Uterus (tissue), 4 donors: ENCODE measurements around the gene SERGEF. TPM values are rescaled to one million over a fixed set of nuclear protein-coding genes. Genes with fewer than 3 reads are reported as not detected.

Source experiments
- DNase-seq, 2 donors: peaks; one replicate each; pipeline ENCODE4 v3.0.0-alpha.2; 2019 to 2020
- H3K27ac ChIP-seq, 2 donors: fragments of 200-600 bp; sonication (generic); 1 replicate in 1 of 2; 2 replicates in 1 of 2; pipeline ENCODE4 v1.5.1; 2016 to 2018
- H3K27me3 ChIP-seq, 2 donors: fragments of 200-600 bp; sonication (generic); one replicate each; pipeline ENCODE4 v1.5.1; 2018 to 2019; ENCODE audit warnings: control low read depth in 1 of 2
- H3K36me3 ChIP-seq, 2 donors: fragments of 200-600 bp; sonication (generic); one replicate each; pipeline ENCODE4 v1.5.1; 2019; ENCODE audit warnings: control low read depth in 1 of 2
- H3K4me1 ChIP-seq, 2 donors: fragments of 200-600 bp; sonication (generic); one replicate each; pipeline ENCODE4 v1.5.1; 2018 to 2019; ENCODE audit warnings: control low read depth in 1 of 2
- H3K4me3 ChIP-seq, 2 donors: fragments of 200-600 bp; sonication (generic); 1 replicate in 1 of 2; 2 replicates in 1 of 2; pipeline ENCODE4 v1.5.1; 2018 to 2019; ENCODE audit warnings: mild to moderate bottlenecking in 1 of 2
- H3K9me3 ChIP-seq, 2 donors: fragments of 200-600 bp; sonication (generic); one replicate each; pipeline ENCODE4 v1.5.1; 2019; ENCODE audit warnings: control low read depth in 1 of 2
- CTCF ChIP-seq, 4 experiments: fragments of 200-600 bp in 2 of 4; fragments of 450-650 bp in 2 of 4; sonication (generic) in 2 of 4; IDR thresholded peaks; one replicate each; pipeline ENCODE4 v1.5.1; 2016 to 2019; ENCODE audit warnings: antibody characterized with exemption in 4 of 4, mild to moderate bottlenecking in 2 of 4, moderate library complexity in 1 of 4
- POLR2A ChIP-seq, 2 donors: fragments of 450-650 bp; IDR thresholded peaks; one replicate each; pipeline ENCODE4 v1.6.1; 2016; ENCODE audit warnings: antibody characterized with exemption in 2 of 2, mild to moderate bottlenecking in 1 of 2, moderate library complexity in 1 of 2
- intact Hi-C: fragments of 100-400 bp; cut with DNase I; formaldehyde crosslinking; loops from one replicate; pipeline ENCODE4 v1.15.1; 2023; ENCODE audit warnings: low total_unique reads
- total RNA-seq, 4 donors: library from RNA; depleted of rRNA in 3 of 4; stranded (reverse); fragments of >200 nt in 3 of 4; gene quantifications; one replicate each; pipeline versions ENCODE4 v1.1.0 to v1.2.4, GENCODE V29; 2014 to 2023
- donor health status: DM: yes; HTN: yes; CAD: no.

The SERGEF gene
- total RNA-seq, 4 donors from 2014 or later = 12.6 to 64.4 (median 43.7) TPM

GRCh38 chr11:18019650-18020049, 6.8 kb upstream of the SERGEF start:
- Histone ChIP-seq H3K4me3 (no peak overlapping the region), H3K27me3 (no peaks in the 10 kb centered on the region), H3K36me3 (no peaks in the 10 kb centered on the region), H3K27ac (no peak overlapping the region), H3K4me1 (no peaks in the 10 kb centered on the region), H3K9me3 (no peaks in the 10 kb centered on the region)
- no peak for DNase-seq
- intact Hi-C loops = no loop called here
- TF ChIP-seq CTCF (IDR thresholded peaks at IDR 0.05) (no peak), POLR2A (IDR thresholded peaks at IDR 0.05) (no peak)

- no peaks in the 10 kb centered on the region for H3K27me3 ChIP-seq
- H3K9me3 ChIP-seq = no peaks in the 10 kb centered on the region
- no peaks in the 10 kb centered on the region for H3K36me3 ChIP-seq
- intact Hi-C loops = no loop called here
- no peaks in the 10 kb centered on the region for H3K4me1 ChIP-seq
- DNase-seq = no peak
- TF ChIP-seq CTCF (IDR thresholded peaks at IDR 0.05) = no peak
- no peak for TF ChIP-seq POLR2A (IDR thresholded peaks at IDR 0.05)
- no peak overlapping the region for H3K4me3 ChIP-seq
- no peak overlapping the region for H3K27ac ChIP-seq
These were observed 3.9 kb upstream of the SERGEF start for GRCh38 chr11:18016789-18017188.

- intact Hi-C loops = no loop called here
- no peak for TF ChIP-seq CTCF (IDR thresholded peaks at IDR 0.05)
- no peak for TF ChIP-seq POLR2A (IDR thresholded peaks at IDR 0.05)
- Histone ChIP-seq H3K4me1 (no peaks in the 10 kb centered on the region), H3K27ac (no peak overlapping the region), H3K4me3 (no peak overlapping the region), H3K9me3 (no peaks in the 10 kb centered on the region), H3K27me3 (no peaks in the 10 kb centered on the region), H3K36me3 (no peaks in the 10 kb centered on the region)
- DNase-seq = no peak
These were observed 2.0 kb upstream of the SERGEF start for GRCh38 chr11:18014876-18015275.

GRCh38 chr11:18013790-18014507, 1.1 kb upstream of the SERGEF start:
- no peaks in the 10 kb centered on the region for H3K4me1 ChIP-seq
- no peak for TF ChIP-seq CTCF (IDR thresholded peaks at IDR 0.05)
- no peak for TF ChIP-seq POLR2A (IDR thresholded peaks at IDR 0.05)
- no peaks in the 10 kb centered on the region for H3K27me3 ChIP-seq
- no peaks in the 10 kb centered on the region for H3K9me3 ChIP-seq
- H3K36me3 ChIP-seq = no peaks in the 10 kb centered on the region
- H3K4me3 ChIP-seq = peak overlapping the region; percentile 59 to 67
- H3K27ac ChIP-seq = peak overlapping the region; percentile 76 to 85
- no peak for DNase-seq
- intact Hi-C loops = no loop called here

- Histone ChIP-seq H3K9me3 (no peaks in the 10 kb centered on the region), H3K27me3 (no peaks in the 10 kb centered on the region), H3K4me3 (peak overlapping the region; percentile 59 to 67), H3K4me1 (no peaks in the 10 kb centered on the region), H3K27ac (peak overlapping the region; percentile 76 to 85), H3K36me3 (no peaks in the 10 kb centered on the region)
- intact Hi-C loops = no loop called here
- peak in 1 of 2 donors; percentile 26 for DNase-seq
- TF ChIP-seq POLR2A (IDR thresholded peaks at IDR 0.05) (no peak), CTCF (IDR thresholded peaks at IDR 0.05) (no peak)
These were observed 533 bp downstream of the SERGEF start for GRCh38 chr11:18012122-18012905.
